ENCODE data around the gene LGALSL.
A peak's percentile ranks its signal among the peaks of the same experiment; 100 is the strongest.
"Not testable (repeated sequence)": the region's sequence is repeated elsewhere in the genome, so short reads cannot be mapped to it uniquely, and the experiment has no call there.

Gene LGALSL

DNA sequence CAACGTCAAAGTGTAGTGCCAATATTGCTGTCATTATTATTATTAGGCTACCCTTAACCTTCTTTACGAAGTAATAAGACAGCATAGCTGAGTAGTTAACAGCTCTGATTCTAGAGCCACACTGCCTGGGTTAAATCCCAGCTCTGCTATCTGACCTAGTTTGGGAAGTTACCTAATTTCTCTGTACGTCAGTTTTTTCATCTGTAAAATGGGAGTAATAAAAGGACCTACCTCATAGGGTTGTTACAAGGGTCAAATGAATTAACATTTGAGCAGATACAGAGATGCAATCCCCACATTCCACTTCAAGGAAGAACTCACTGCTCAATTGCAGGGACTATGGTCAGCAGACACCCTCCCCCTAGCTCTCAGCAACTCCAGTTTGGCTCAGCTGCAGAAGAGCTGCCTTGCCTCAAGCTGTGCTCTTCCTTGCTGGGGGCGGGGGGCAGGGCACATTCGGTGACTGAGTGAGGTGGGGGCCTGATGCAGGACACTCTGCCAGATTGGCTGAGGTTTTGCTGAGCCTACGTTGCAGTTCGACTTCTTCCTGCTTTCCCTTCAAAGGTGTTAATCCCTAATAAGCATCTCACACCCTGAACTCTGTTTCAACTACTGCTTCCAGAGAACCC lies 11.0 kb upstream of the LGALSL start:
- DNase-seq (ENCODE audit: low read depth), result no peak

DNA sequence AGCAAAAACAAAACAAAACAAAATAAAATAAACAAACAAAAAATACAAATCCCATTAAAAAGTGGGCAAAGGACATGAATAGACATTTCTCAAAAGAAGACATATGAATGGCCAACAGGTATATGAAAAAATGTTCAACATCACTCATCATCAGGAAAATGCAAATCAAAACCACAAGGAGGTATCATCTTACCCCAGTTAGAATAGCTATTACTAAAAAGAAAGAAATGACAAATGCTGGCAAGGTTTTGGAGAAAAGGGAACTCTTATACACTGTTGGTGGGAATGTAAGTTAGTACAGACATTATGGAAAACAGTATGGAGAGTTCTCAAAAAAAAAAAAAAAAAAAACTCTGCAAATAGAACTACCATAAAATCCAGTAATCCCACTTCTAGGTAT lies 8.0 kb upstream of the LGALSL start:
- DNase-seq (ENCODE audit: low read depth), result not testable (repeated sequence)

DNA sequence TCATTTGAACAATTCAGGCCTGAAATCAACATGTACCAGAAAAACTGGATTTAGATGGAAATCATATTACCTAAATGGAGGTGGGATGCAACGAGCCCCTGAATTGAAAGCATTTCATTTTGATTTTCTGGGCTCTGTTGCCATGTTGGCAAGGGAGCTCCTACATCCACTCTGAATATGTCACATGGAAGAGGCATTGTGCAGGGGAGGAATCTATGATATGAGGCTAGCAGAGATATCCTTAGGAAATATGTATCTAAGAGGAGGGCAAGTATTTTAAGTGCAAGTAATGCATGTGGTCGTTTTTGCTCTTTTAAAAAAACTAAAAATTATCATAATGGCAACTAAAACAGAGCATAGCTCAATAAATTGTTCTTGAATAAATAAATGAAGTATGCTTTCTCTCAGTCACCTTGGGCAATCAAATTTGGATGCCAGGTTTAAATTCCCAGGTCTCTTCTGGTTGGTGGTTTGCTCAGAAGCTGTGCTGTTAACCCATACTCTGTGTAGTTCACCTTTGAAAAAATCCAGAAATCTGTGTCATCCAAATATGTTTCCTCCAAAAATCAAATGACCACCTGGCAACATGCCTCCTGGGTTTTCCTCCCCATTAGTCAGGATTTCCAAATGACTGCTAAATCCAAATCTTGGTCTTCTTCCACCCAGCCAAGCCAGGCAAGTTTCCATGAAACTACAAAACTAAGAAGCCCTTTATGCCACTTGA lies 6.5 kb upstream of the LGALSL start:
- no peak for DNase-seq (ENCODE audit: low read depth)

DNA sequence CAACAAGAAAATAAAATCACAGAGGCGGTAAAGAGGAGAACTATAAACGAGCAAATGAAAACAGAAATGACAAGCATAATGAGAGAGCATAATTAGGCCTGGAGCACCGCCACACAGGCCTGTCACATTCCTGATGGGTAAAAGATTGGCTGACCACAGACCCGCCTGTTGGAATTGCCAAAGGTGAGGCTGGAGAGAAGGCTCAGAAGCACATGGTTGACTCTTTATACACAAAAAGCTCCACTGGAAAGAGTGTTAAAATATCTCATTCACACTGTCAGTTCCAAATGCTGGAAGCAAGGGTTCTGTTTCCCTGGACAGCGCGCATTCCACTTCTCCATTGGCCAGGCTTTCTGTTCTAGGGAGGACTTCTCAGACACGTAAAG lies 5.9 kb upstream of the LGALSL start:
- DNase-seq (ENCODE audit: low read depth), result no peak

GRCh38 chr2:64451051-64451450 lies 2.9 kb upstream of the LGALSL start:
- DNase-seq (ENCODE audit: low read depth), result no peak

DNA sequence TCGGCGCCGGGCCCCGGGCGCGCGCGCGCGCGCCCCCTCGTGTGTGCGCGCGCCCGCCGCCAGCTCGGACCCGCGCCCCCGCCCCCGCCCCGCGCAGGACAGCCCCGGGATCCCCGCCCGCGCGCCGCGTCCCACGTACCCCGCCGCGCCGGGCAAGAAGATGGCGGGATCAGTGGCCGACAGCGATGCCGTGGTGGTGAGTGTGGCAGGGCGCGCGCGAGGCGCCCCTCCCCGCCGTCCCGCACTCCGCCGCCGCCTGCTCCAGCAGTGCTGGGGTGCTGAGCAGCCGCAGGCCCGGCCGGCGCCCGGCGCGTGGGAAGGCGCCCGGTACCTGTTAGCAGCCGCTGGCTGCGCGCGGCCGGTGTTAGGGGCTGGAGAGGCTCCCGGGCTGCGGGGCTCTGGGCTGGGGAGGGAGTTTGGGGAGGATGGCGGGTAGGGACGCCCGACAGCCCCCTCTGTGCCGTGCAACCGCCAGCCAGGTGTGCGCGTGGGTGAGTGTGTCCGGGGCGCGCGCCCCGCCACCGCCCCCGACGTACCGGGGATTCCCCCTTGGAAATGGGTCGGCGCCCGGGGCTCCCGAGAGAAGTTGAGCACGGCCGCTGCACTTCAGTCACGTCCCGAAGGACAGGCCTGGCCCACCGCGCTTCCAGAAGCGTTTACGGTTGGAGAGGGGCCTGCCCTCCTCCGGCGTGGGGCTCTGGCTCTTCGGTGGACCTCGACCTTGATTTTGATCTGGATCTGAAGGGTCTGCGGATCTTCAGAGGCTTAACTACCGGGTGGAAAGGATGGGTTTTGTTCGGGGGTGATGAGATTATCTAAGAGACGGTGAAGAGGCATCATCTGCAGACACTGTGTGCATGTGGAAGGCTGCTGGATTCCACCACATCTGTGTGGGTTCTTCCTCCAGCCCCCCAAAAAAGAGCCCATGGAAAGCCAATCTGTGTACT lies 697 bp downstream of the LGALSL start:
- DNase-seq (ENCODE audit: low read depth), result peak; percentile 17

DNA sequence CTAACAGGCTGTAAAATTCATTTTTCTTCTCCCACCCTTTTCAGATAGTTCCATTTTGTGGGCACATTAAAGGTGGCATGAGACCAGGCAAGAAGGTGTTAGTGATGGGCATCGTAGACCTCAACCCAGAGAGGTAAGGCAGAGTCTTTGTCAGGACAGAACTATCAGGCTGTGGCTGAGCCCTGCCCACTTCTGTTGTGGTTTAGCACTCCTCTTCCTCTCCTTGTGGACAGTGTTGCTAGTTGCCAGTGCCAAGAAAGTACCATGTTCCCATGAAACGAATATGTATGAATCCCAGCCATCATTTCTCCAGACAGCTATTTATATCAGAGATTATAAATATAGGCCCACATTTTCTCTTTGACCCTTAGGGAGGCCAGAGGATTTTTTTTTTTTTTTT lies 1.6 kb downstream of the LGALSL start:
- DNase-seq (ENCODE audit: low read depth), result no peak

DNA sequence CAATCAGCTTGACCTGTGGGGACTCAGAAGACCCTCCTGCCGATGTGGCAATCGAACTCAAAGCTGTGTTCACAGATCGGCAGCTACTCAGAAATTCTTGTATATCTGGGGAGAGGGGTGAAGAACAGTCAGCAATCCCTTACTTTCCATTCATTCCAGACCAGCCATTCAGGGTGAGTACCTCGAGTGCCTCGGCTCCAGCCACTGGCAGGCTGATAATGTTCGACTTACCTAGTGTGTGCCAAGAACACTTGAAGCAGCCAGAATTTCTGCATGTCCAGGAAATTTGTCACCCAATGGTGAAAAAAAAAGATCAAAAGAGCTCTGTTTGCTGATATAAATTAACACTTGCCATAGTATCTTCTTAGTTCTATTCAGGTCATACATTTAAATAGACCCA lies 2.3 kb downstream of the LGALSL start:
- DNase-seq (ENCODE audit: low read depth), result no peak

DNA sequence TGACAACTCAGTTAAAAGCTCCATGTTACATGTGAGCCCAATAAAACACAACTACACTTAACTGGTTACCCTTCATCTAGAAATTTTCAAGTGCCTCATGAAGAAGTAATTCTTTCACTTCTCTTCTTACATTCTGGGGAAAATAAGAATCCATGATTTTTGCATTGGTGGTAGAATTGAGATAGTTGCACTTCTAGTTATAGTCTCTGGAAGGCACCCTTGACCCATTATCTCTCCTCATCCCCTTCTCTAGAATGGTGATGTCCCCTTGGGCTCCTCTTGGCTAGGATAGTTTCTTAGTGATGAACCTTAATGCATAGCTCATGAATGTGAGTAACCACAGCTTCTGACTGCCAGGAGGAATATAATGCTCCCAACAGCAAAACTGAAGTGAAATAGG lies 3.6 kb downstream of the LGALSL start:
- DNase-seq (ENCODE audit: low read depth), result no peak

GRCh38 chr2:64459575-64459974 lies 5.6 kb downstream of the LGALSL start:
- no peak for DNase-seq (ENCODE audit: low read depth)

DNA sequence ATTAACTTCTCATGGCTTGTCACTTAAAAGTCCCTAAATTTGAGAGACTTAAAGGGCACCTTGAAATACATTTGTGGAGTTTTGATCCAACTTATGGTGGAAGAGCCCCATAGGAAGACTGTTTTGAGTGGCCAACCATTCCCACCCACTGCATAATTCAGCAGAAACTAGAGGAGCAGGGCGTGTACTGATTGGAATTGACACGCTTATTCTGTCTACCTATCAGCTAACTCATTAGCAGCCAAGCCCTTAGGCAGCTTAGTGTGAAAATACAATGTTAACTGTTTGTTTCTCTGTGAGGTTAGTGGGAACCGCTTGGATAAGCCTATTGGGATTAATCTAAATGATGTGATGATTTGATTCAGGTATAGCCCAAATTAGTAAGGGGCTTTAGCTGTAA lies 6.4 kb downstream of the LGALSL start:
- DNase-seq (ENCODE audit: low read depth), result no peak

DNA sequence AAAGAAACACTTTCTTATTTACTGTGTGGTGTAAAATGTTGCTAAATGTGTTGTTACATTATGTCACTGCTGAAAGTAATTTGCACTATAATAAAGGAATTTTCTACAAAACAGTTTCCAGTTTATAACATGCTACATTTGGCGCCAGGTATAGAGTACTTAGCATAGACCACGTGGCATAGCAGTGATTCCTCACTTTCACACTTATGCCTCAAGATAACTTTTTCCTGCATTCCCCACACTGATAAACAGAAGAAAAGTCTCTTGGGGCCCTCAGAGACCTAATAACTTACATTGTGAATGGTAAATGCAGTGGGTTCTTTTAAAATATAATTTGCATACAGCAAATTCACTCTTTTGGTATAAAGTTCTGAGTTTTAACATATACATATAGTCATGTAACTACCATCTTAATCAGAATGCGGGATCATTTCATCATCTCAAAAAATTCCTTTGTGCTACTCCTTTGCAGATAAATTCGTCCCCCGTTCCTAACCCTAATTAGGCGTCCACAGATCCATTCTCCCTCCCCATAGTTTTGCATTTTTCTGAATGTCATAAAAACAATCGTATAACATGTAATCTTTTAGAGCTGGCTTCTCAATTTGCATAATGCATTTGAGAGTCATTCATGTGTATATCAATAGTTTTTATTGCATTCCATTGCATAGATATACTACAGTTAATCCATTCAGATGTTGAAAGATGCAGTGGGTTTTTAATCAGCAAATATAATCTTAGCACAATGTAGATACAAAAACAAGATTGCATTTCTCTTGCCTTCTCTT lies 7.5 kb downstream of the LGALSL start:
- DNase-seq (ENCODE audit: low read depth), result no peak

GRCh38 chr2:64462171-64462570 lies 8.2 kb downstream of the LGALSL start:
- DNase-seq (ENCODE audit: low read depth), result no peak

DNA sequence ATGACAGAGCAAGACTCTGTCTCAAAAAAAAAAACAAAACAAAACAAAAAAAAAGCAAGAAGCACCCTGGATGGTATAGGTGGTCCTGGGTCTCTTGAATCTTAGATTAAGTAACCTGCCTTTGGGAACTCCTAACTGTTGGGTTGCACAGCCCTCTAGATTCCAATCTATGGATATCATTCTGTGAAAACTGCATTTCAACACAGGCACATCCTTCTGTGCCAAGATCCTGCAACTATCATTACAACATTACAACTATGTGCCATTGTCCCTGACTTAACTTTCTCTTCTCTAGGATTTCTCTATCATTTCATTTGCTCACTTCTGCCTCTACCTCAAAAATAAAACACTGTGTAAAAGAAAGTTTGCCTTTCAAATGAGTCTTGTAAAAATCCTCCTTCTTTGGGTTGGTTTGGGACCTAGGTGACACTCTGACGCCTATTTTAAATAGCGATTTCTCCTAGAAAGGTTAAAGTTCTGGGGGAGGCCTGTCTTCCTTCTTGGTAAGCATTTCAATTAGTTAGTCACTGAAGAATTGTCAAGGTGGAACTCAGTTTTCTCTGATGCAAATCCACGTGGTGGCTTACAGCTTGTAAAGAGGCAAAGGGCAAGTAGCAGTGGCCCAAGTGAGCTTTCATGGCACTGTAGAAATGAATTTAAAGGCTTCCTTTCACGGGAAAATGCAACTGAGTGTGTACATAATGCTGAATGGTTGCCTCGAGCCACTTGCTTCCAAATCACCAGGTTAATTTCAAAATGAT lies 9.2 kb downstream of the LGALSL start:
- no peak for DNase-seq (ENCODE audit: low read depth)

DNA sequence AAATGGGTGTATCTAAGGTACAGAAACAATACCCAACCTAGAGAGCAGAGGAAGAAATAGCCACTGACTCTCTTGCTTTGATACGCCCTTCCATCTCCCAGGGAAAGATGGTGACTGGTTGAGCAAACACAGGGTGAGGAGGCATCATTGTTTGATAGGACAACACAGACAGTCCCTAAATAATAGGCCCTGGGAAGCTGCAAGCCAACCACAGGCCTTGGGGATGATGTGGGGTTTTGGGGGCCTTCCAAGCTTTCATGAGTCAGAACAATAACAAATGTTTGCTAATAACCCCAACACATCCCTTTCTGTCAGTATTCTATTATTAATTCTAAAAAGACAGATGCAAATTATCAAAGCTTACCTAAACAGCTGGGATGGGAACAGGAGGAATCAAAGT lies 9.8 kb downstream of the LGALSL start:
- DNase-seq (ENCODE audit: low read depth), result no peak

DNA sequence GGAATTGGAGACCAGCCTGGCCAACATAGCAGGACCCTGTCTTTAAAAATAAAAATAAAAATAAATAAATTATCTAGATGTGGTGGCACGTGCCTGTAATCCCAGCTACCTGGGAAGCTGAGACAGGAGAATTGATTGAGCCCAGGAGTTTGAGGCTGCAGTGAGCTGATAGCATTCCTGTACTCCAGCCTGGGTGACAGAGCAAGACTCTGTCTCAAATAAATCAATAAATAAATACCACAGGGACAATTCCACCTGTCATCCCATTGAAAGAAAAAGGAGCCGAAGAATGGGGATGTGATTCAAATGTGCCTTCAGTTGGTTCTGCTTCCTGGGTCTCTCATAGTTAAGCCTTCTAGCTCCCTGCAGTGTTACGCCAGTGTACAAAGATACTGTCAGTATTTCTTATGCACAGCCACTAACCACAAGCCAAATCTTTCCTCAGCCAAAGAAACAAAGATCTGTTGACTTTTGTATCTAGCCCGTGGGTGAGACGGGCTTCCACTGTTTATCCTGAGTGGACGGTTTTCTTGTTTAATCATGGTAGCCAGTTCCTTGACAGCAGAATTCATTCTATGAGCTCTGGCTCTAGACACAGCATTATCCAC lies 12.6 kb downstream of the LGALSL start:
- DNase-seq (ENCODE audit: low read depth), result no peak

GRCh38 chr2:64467096-64467843 lies 13.3 kb downstream of the LGALSL start:
- no peak for DNase-seq (ENCODE audit: low read depth)

DNA sequence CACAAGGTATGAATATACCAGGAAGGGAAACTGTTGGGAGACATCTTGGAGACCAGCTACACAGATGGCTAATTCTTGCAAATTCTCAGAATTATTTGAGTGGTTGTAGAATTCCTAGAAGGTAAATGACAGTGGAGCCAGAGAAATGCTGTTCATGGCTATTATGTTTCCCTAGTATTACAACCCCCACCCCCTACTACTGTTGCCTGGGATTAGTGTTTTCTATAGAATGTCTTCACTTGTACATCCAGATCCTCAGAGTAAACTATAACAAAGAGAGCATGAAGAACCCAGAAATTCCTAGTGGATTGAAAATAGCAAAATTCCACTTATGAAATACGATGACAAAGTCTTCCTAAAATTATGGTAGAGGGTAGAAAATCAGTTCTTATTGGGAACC lies 15.3 kb downstream of the LGALSL start:
- DNase-seq (ENCODE audit: low read depth), result no peak

- no peak for DNase-seq (ENCODE audit: low read depth)
Observed at GRCh38 chr2:64470071-64470470, 16.1 kb downstream of the LGALSL start.

DNA sequence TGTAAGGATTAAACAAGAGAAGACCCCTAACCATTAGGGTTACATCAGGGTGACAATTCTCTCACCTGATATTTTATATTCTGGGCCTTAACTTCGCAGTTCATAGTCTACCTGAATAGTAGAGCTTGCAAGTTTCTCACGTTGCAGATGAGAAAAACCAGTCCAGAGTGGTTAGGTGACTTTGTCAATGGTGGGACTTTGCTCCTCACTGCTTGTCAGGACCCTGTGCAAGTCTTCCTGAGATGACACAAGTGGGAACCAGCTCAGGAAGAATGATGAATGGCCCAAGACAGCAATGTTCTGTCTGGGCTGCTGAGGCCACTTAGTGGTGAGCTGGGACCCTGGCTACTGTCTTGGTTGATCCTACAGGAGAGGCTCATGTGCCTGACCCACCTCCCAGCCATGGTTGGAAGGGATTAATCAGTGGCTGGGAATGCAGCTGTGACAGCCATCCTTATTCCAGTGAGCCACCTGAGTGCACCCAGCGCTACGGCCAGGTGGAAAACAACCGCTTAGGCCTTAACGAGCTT lies 16.9 kb downstream of the LGALSL start:
- no peak for DNase-seq (ENCODE audit: low read depth)

Measured in activated T-helper 1 cell treated with Interleukin-2 at 50 U/mL for 16 hours (primary cell).